HepG2 (cell line): ENCODE data around the gene TCF23. TPM values are rescaled to one million over a fixed set of nuclear protein-coding genes. Genes with fewer than 3 reads are reported as not detected.
A peak's percentile ranks its signal among the peaks of the same experiment; 100 is the strongest.

Experiments used
- BCLAF1 ChIP-seq: fragments of 450-650 bp; IDR thresholded peaks from 2 replicates; pipeline ENCODE4 v1.6.1; 2017; ENCODE audit warnings: mild to moderate bottlenecking
- DPF2 ChIP-seq: sonication (generic); formaldehyde crosslinking; IDR thresholded peaks from 2 replicates; pipeline ENCODE4 v1.4.0; 2020; ENCODE audit warnings: mild to moderate bottlenecking, low read depth, missing genetic modification reagents, borderline replicate concordance
- E2F2 ChIP-seq: sonication (generic); formaldehyde crosslinking; IDR thresholded peaks from 2 replicates; pipeline ENCODE4 v1.4.0; 2020; ENCODE audit warnings: missing genetic modification reagents, borderline replicate concordance
- HES4 ChIP-seq: sonication (generic); formaldehyde crosslinking; IDR thresholded peaks from 2 replicates; pipeline ENCODE4 v1.9.0; 2021; ENCODE audit warnings: mild to moderate bottlenecking, missing genetic modification reagents, borderline replicate concordance
- IRF9 ChIP-seq: sonication (generic); formaldehyde crosslinking; IDR thresholded peaks from 2 replicates; pipeline ENCODE4 v1.8.0; 2022; ENCODE audit warnings: missing genetic modification reagents, mild to moderate bottlenecking, borderline replicate concordance
- IRX3 ChIP-seq: sonication (generic); formaldehyde crosslinking; IDR thresholded peaks from 2 replicates; pipeline ENCODE4 v1.8.1; 2023; ENCODE audit warnings: mild to moderate bottlenecking, low read depth, missing genetic modification reagents, borderline replicate concordance
- SALL2 ChIP-seq: sonication (generic); formaldehyde crosslinking; IDR thresholded peaks from 2 replicates; pipeline ENCODE4 v1.8.1; 2023; ENCODE audit warnings: mild to moderate bottlenecking, missing genetic modification reagents, inconsistent platforms
- SMAD3 ChIP-seq: sonication (generic); formaldehyde crosslinking; IDR thresholded peaks from 2 replicates; pipeline ENCODE4 v1.4.0; 2020; ENCODE audit warnings: missing genetic modification reagents
- SMC3 ChIP-seq: IDR thresholded peaks from 2 replicates; pipeline ENCODE4 v1.6.1; 2011; ENCODE audit warnings: low read length, improper control_type of control experiment
- SNAPC4 ChIP-seq: sonication (generic); formaldehyde crosslinking; IDR thresholded peaks from 2 replicates; pipeline ENCODE4 v1.4.0; 2020; ENCODE audit warnings: mild to moderate bottlenecking, missing genetic modification reagents
- SP1 ChIP-seq, 2 experiments: fragments of 450-650 bp in 1 of 2; sonication (generic) in 1 of 2; formaldehyde crosslinking in 1 of 2; IDR thresholded peaks; 2 replicates each; pipeline versions ENCODE4 v1.4.0 to v1.6.1; 2016 to 2020; ENCODE audit warnings: missing genetic modification reagents in 1 of 2
- TAF1 ChIP-seq: sonication (generic); formaldehyde crosslinking; IDR thresholded peaks from 2 replicates; pipeline ENCODE4 v1.4.0; 2020; ENCODE audit warnings: missing genetic modification reagents
- TOE1 ChIP-seq: sonication (generic); formaldehyde crosslinking; IDR thresholded peaks from 2 replicates; pipeline ENCODE4 v1.4.0; 2020; ENCODE audit warnings: mild to moderate bottlenecking, missing genetic modification reagents
- WIZ ChIP-seq: sonication (generic); formaldehyde crosslinking; IDR thresholded peaks from 2 replicates; pipeline ENCODE4 v1.5.1; 2020; ENCODE audit warnings: mild to moderate bottlenecking, missing genetic modification reagents
- ZNF281 ChIP-seq: sonication (generic); formaldehyde crosslinking; IDR thresholded peaks from 2 replicates; pipeline ENCODE4 v1.4.0; 2020; ENCODE audit warnings: missing genetic modification reagents, borderline replicate concordance
- polyA plus RNA-seq, 8 experiments: library from polyadenylated mRNA; depleted of rRNA in 3 of 8; stranded (reverse) in 7 of 8; unstranded in 1 of 8; fragments of >200 nt; fragmentation: Illumina TruSeq in 4 of 8; extraction: Trizol in 4 of 8; gene quantifications; 2 replicates each; pipeline versions ENCODE4 v1.2.1 to v1.2.3, GENCODE V29; 2011 to 2016; ENCODE audit warnings: low read depth in 4 of 8, missing spikeins in 1 of 8, mixed read lengths in 1 of 8; ENCODE audit not compliant: insufficient read depth in 1 of 8
- total RNA-seq, 5 experiments: library from RNA; depleted of rRNA; stranded (reverse); fragments of >200 nt; fragmentation: Illumina TruSeq; extraction: Trizol; gene quantifications; 2 replicates each; pipeline ENCODE4 v1.2.3, GENCODE V29; 2016; ENCODE audit warnings: low read depth in 1 of 5

TCF23 gene
- total and polyA plus RNA-seq, 2 of the 13 experiments (the other 11 are each of a cell fraction or from before 2014, with no cell fraction given): 0.02 to 1.4 TPM

GRCh38 chr2:27171351-27171848 is 22.6 kb downstream of the TCF23 start (continued):
- no peak for TF ChIP-seq SNAPC4
- no peak for TF ChIP-seq SP1 (IDR thresholded peaks at IDR 0.05)
- no peak for TF ChIP-seq SP1 (CRISPR knock-in tag; IDR thresholded peaks at IDR 0.05)
- TF ChIP-seq WIZ (CRISPR knock-in tag): no peak
- no peak; the same call in 1 of the 2 replicates for TF ChIP-seq TAF1 (CRISPR knock-in tag)
- peak; percentile 66; the same call in 1 of the 2 replicates for TF ChIP-seq IRF9
- TF ChIP-seq BCLAF1: no peak
- peak; percentile 57; the same call in 1 of the 2 replicates for TF ChIP-seq ZNF281 (CRISPR knock-in tag)
- TF ChIP-seq SALL2: peak; percentile 81; the same call in 1 of the 2 replicates
- no peak for TF ChIP-seq E2F2 (CRISPR knock-in tag)
- TF ChIP-seq SMAD3 (CRISPR knock-in tag): peak; percentile 98
- no peak for TF ChIP-seq HES4 (CRISPR knock-in tag)
- no peak for TF ChIP-seq IRX3
- TF ChIP-seq DPF2: peak; percentile 74
- no peak for TF ChIP-seq TOE1 (CRISPR knock-in tag)
- peak; percentile 37; the same call in 1 of the 2 replicates for TF ChIP-seq SMC3
